Immature natural killer cell (primary cell): ENCODE measurements around the gene LCN9. TPM values are rescaled to one million over a fixed set of nuclear protein-coding genes. Genes with fewer than 3 reads are reported as not detected.

ENCODE experiments used
- DNase-seq, 3 donors: peaks; one replicate each; pipeline ENCODE4 v3.0.0; 2022; ENCODE audit warnings: mixed read lengths in 1 of 3
- H3K27ac Mint-ChIP-seq, 6 donors: one replicate each; pipeline ENCODE4 v1.8.0; 2020; ENCODE audit warnings: mixed read lengths in 6 of 6, mild to moderate bottlenecking in 5 of 6, inconsistent platforms in 4 of 6, moderate library complexity in 3 of 6
- H3K27me3 Mint-ChIP-seq, 3 donors: one replicate each; pipeline ENCODE4 v1.8.0; 2020 to 2021; ENCODE audit warnings: low read depth in 3 of 3, mild to moderate bottlenecking in 3 of 3, mixed read lengths in 3 of 3, moderate library complexity in 3 of 3, inconsistent platforms in 1 of 3
- H3K36me3 Mint-ChIP-seq, 3 donors: one replicate each; pipeline ENCODE4 v1.8.0; 2020; ENCODE audit warnings: mixed read lengths in 3 of 3, inconsistent platforms in 2 of 3, mild to moderate bottlenecking in 2 of 3
- H3K4me1 Mint-ChIP-seq, 2 donors: one replicate each; pipeline ENCODE4 v1.8.0; 2020; ENCODE audit warnings: inconsistent platforms in 2 of 2, mild to moderate bottlenecking in 2 of 2, mixed read lengths in 2 of 2, moderate library complexity in 1 of 2
- H3K4me3 Mint-ChIP-seq, 5 donors: one replicate each; pipeline ENCODE4 v1.8.0; 2020; ENCODE audit warnings: mild to moderate bottlenecking in 5 of 5, mixed read lengths in 5 of 5, inconsistent platforms in 3 of 5, moderate library complexity in 3 of 5
- H3K9me3 Mint-ChIP-seq, 6 donors: one replicate each; pipeline ENCODE4 v1.8.0; 2020; ENCODE audit warnings: mild to moderate bottlenecking in 6 of 6, mixed read lengths in 6 of 6, inconsistent platforms in 4 of 6, moderate library complexity in 3 of 6
- polyA plus RNA-seq, 3 donors: library from polyadenylated mRNA; unstranded; fragments of 300-500 nt; fragmentation: Illumina TruSeq; gene quantifications; one replicate each; pipeline ENCODE4 v1.2.3, GENCODE V29; 2021

The LCN9 gene, protein sequence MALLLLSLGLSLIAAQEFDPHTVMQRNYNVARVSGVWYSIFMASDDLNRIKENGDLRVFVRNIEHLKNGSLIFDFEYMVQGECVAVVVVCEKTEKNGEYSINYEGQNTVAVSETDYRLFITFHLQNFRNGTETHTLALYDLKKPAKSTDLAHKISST
- not detected for polyA plus RNA-seq

DNA sequence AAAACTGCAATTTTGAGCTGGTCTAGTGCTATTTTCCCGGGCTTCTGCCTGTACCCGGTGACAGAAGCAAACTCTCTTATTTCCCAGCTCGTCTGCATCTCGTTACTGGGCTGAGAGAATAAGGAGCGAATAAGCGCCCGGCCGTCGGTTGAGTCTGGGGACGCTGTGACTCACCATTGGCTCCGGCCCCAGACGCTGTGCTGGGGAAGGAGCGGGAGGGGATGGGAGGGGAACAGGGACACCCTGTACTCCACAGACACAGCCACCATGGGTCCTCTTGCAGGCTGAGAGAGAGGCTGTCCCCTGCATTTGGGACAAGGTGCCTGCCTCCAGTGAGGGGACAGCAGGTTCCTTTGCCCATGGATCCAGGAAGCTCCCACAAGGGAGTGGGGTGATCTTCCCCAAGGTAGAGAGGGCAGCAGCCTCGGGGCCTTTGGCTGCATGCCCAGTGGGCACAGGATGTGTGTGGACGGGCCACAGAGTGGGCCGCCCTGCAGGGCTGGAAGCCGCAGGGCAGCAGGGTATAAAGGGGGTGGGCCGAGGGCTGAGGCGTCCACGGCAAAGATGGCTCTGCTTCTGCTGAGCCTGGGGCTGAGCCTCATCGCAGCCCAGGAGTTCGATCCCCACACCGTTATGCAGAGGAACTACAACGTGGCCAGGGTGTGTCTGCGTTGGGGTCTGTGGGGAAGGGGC is at the start of gene LCN9:
Gene LCN9 (plus strand): TSS at position 552 of the 693 bp plus-strand sequence. CDS start 13 bp downstream, at position 565.
- H3K27me3 Mint-ChIP-seq, result no peaks in the 10 kb centered on the region
- no peaks in the 10 kb centered on the region for H3K36me3 Mint-ChIP-seq
- H3K4me1 Mint-ChIP-seq, result no peaks in the 10 kb centered on the region
- H3K4me3 Mint-ChIP-seq, result no peak within 1 kb of the TSS
- H3K27ac Mint-ChIP-seq, result no peak within 1 kb of the TSS
- no peaks in the 10 kb centered on the region for H3K9me3 Mint-ChIP-seq
- DNase-seq, result no peak

DNA sequence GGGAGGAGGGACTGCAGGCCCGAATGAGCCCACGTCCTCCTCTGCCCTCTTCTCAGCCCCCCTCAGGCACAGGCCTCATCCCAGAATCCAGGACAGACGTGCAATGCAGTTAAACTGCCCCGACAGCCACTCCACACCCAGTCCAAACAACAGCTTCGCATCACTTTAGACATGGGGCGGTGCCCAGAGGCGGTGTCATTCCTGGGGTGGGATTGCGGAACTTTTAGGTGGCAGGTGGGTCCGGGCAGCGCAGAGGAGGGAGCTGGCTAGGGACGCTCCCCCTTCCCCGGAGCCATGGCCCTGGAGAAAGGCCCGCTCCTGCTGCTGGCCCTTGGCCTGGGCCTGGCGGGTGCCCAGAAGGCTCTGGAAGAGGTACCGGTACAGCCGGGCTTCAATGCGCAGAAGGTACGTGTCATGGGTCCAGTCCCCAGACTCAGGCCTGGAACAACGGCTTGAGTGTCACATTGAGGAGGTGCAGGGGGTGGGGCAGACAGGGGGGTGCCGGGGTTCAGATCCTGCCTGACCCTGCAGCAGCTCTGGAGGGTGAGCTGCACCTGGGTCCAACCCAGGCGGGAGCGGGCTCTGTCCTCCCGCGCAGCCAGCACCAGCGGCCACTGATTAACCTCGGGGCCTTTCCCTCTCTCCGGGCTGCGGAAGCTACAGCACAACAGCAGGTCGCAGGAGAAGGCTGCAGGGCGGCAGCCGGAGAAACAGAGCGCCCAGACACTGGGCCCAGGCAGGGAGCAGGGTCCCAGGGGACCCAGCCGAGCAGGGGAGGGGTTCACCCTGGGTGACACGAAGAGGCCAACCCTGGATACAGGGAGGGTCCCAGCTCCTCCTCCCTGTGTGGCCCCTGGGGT is 48.9 kb upstream of the LCN9 start:
- no peak for DNase-seq
- no peaks in the 10 kb centered on the region for H3K27me3 Mint-ChIP-seq
- no peaks in the 10 kb centered on the region for H3K9me3 Mint-ChIP-seq
- no peak overlapping the region for H3K4me3 Mint-ChIP-seq
- H3K4me1 Mint-ChIP-seq, result no peaks in the 10 kb centered on the region
- no peak overlapping the region for H3K27ac Mint-ChIP-seq
- H3K36me3 Mint-ChIP-seq, result no peaks in the 10 kb centered on the region

DNA sequence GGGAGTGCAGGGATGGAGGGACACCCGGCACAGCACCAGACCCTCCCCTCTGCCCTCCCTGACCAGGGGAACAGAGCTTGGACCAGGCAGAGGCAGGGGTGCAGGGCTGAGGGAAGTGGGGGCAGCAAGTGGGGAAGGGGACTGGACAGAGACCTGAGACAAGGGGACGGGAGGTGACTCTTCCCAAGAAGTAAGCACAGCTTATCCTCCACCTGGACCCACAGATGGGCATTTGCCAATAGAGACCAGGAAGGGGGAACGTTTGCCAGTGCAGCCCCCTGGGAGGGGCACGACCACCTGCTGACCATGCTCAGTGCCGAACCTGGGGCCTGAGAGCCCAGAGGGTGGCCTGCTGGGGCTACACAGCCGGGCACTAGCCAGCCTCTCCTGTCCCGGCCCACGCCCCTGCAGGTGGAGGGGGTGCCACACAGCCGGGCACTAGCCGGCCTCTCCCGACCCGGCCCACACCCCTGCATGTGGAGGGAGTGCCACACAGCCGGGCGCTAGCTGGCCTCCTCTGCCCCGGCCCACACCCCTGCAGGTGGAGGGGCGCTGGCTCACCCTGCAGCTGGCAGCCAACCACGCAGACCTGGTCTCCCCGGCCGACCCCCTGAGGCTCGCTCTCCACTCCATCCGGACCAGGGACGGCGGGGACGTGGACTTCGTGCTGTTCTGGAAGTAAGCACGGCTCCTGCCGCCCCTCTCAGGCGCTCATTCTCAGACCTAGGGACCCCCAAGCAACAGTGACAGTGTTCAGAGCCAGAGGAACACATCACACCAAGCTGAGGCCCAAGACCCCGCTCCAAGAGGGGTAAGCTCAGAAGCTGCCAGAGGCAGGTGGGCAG is 48.1 kb upstream of the LCN9 start:
- no peak overlapping the region for H3K4me3 Mint-ChIP-seq
- no peaks in the 10 kb centered on the region for H3K27me3 Mint-ChIP-seq
- no peak for DNase-seq
- no peak overlapping the region for H3K27ac Mint-ChIP-seq
- no peaks in the 10 kb centered on the region for H3K4me1 Mint-ChIP-seq
- no peaks in the 10 kb centered on the region for H3K36me3 Mint-ChIP-seq
- no peaks in the 10 kb centered on the region for H3K9me3 Mint-ChIP-seq

DNA sequence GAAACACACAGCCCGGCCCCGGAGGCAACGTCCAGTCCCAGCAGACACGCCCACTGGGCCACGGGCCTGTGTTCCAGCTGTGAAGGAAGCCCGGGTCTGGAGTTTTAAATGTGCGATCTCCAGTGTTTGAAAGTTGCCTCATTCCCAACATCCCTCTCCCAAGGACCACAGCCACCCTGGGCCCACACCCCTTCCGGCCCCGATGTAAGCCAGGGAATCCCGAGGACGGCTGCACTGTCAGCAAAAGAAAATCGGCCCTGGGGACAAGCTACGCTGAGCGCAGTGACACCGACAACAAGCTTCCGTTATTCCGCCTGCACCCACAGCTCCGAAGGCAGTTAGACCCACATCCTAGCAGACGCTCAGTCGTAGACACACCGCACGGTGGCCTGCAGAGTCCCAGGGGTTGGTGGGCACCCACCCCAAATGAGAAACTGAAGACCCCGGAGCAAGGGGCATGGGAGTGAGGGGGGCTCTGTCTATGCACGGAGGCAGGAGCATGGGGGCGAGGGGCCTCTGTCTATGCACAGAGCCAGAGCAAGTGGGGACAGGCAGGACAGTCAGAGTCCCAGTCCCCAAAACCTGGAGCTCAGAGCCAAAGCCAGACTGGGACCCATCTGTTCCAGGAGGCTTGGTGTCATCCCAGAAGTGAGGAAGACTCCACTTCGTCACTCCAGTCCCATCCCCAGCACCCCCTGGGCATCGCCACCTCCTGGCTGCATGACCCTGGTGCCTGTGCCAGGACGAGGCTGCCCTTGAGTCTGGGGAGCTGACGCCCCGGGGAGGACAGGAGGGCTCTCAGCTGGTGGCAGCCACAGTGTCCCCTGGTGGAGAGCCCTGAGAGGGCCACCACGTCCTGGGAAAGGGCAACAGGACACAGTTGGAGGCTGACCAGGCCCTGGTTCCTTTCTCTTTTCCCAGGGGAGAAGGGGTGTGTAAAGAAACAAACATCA is 47.2 kb upstream of the LCN9 start:
- Mint-ChIP-seq H3K27me3 (no peaks in the 10 kb centered on the region), H3K9me3 (no peaks in the 10 kb centered on the region), H3K4me1 (no peaks in the 10 kb centered on the region), H3K4me3 (no peak overlapping the region), H3K36me3 (no peaks in the 10 kb centered on the region), H3K27ac (no peak overlapping the region)
- DNase-seq, result no peak

DNA sequence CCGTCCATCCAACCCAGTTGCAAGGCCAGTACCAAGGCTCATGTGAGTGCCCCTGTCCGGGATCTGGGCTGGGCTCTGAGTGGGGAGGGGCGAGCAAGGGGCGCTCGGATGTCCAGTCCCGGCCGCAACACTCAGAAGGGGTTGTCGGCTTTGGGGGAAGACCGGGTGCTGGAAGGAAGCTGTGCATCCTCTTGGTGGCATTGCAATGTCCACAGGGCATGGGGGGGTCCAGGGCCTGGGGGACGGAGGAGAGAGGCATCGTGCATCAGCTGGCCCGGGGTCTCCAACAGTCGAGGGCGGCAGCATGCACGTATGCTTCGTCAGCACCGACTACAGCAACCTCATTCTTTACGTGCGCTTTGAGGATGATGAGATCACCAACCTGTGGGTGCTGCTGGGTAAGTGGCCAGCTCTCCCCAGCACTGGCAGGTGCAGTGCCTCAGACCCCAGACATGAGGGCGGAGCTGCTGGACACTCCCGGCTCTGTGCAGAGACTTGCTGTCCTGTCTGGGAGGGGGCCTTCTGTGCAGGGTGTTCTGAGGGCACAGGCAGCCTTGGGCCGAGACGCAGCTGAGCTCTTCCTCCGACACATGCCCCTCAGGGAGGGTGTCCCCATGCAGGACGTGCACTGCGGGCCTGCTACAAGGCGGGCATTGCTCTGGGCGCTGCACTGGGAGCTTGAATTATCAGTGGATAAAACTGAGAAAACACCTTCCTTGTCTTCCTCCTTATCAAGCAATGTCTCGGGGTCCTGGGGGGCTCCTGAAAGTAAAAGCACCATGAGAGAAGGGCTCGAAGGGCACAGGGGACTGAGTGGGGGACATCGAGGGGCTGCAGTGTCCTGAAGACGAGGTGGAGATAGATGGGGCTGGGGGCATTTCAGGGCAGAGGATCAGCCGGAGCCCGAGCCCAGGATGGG is 46.2 kb upstream of the LCN9 start:
- no peak overlapping the region for H3K27ac Mint-ChIP-seq
- H3K4me1 Mint-ChIP-seq, result no peaks in the 10 kb centered on the region
- no peaks in the 10 kb centered on the region for H3K27me3 Mint-ChIP-seq
- no peaks in the 10 kb centered on the region for H3K36me3 Mint-ChIP-seq
- no peak for DNase-seq
- H3K9me3 Mint-ChIP-seq, result no peaks in the 10 kb centered on the region
- H3K4me3 Mint-ChIP-seq, result no peak overlapping the region

DNA sequence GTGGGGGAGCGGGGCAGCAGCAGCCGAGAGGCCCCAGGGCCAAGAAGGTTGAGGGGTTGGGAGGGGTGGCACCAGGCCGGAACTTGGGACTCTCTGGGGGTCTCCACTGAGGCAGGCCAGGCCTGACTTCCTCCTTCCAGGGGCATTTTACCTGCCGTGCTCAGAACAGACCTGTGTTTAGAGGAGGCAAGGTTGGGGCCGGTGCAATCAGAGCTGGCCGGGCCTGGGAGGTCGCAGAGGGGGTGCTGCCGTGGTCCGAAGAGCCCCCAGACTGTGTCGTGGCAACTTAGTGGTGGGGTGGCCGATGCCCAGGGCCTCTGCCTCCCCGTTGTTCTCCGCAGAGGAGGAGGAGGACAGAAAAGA is 45.6 kb upstream of the LCN9 start:
- H3K4me3 Mint-ChIP-seq, result no peak overlapping the region
- H3K36me3 Mint-ChIP-seq, result no peaks in the 10 kb centered on the region
- H3K27ac Mint-ChIP-seq, result no peak overlapping the region
- H3K9me3 Mint-ChIP-seq, result no peaks in the 10 kb centered on the region
- no peaks in the 10 kb centered on the region for H3K27me3 Mint-ChIP-seq
- no peak for DNase-seq
- no peaks in the 10 kb centered on the region for H3K4me1 Mint-ChIP-seq

DNA sequence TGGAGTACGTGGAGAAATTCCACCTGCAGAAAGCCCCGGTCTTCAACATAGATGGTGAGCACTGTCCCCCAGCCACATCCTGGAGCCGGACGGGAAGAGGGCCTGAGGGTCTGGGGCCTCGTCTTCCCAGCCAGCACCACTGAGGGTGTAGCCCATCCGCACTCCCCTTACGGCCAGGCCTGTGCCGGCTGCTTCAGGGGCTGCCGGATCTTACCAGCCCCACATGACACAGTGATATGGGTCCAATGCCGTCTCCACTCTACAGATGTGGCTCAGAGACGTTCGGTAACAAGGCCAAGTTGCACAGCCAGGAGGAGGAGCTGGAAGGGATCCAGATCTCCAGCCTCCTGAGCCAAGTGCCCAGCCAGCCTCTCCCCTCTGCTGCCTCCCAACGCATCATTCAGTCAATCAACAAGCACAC is 45.1 kb upstream of the LCN9 start:
- no peaks in the 10 kb centered on the region for H3K9me3 Mint-ChIP-seq
- H3K4me1 Mint-ChIP-seq, result no peaks in the 10 kb centered on the region
- H3K27me3 Mint-ChIP-seq, result no peaks in the 10 kb centered on the region
- DNase-seq, result no peak
- H3K36me3 Mint-ChIP-seq, result no peaks in the 10 kb centered on the region
- H3K4me3 Mint-ChIP-seq, result no peak overlapping the region
- no peak overlapping the region for H3K27ac Mint-ChIP-seq

DNA sequence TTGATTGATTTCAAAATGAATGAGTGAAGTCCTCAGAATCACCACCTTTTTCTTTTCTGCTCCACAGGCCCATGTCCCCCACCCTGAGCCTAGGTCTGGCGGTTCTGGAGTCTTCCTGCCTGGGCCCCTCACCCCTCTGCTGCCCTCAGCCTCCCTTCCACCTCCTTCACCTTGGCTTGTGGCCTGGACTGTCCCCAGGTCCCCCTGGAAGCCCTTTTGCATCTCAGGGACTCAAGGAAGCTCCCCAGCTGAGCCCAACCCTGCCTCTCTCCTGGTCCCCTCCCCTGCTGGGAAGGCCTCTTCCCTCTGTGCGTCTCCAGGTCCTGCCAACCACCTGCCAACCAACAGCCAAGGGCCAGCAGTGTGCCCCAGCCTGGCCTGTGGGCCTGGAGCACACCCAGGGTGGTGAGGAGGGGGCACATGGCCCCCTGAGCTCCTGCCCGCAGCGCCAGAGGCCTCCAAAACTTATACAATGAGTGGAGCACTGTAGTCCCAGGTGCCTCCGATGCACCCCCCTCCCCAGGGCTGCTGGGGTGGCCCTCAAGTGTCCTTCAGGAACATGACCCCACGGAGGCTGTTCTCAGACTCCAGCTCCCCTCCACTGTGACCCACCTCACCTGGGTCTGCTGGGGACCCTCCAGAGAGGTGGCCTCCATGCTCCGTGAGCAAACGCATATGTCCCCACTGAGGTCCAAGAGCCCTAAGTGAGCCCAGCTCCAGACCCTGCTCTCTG is 44.1 kb upstream of the LCN9 start:
- Mint-ChIP-seq H3K4me1 (no peaks in the 10 kb centered on the region), H3K27me3 (no peaks in the 10 kb centered on the region), H3K9me3 (no peaks in the 10 kb centered on the region), H3K4me3 (no peak overlapping the region), H3K36me3 (no peaks in the 10 kb centered on the region), H3K27ac (no peak overlapping the region)
- DNase-seq, result no peak

DNA sequence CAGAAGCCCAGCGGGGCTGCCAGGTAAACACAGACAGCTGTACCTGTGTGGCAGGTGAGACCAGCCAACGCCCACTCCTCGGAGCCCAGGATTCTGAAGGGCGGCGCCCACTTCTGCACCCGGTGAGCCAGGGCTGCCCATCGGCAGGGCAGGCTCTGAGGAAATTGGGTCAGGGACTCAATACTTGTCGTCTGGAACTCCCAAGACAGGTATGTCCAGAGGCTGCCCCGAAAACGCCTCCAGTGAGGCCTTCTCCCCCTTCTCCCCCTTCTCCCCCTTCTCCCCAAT is 43.6 kb upstream of the LCN9 start:
- no peak overlapping the region for H3K4me3 Mint-ChIP-seq
- no peak overlapping the region for H3K27ac Mint-ChIP-seq
- no peaks in the 10 kb centered on the region for H3K27me3 Mint-ChIP-seq
- DNase-seq, result no peak
- no peaks in the 10 kb centered on the region for H3K9me3 Mint-ChIP-seq
- no peaks in the 10 kb centered on the region for H3K36me3 Mint-ChIP-seq
- H3K4me1 Mint-ChIP-seq, result no peaks in the 10 kb centered on the region

DNA sequence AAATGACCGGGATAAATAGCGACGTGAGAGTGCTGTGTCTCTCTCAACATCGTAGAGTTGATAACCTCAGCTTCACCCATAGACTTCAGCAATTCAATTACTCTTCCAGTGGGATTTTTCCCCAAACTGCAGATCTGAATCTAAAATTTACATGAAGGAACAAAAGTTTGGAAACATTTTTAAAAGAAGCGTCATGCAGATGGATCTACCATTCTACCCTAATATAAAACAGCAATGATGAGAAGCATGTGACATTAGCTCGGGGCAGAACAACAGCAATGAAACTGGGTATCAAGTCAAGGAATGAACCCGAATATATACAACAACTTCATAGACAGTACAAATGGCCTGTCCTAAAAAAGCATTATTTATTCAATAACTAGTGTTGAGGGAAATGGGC is 42.6 kb upstream of the LCN9 start:
- H3K4me1 Mint-ChIP-seq, result no peaks in the 10 kb centered on the region
- H3K9me3 Mint-ChIP-seq, result no peaks in the 10 kb centered on the region
- H3K27me3 Mint-ChIP-seq, result peaks cover 0 to 2% (median 0%) of the 10 kb centered on the region in 3 donors

DNA sequence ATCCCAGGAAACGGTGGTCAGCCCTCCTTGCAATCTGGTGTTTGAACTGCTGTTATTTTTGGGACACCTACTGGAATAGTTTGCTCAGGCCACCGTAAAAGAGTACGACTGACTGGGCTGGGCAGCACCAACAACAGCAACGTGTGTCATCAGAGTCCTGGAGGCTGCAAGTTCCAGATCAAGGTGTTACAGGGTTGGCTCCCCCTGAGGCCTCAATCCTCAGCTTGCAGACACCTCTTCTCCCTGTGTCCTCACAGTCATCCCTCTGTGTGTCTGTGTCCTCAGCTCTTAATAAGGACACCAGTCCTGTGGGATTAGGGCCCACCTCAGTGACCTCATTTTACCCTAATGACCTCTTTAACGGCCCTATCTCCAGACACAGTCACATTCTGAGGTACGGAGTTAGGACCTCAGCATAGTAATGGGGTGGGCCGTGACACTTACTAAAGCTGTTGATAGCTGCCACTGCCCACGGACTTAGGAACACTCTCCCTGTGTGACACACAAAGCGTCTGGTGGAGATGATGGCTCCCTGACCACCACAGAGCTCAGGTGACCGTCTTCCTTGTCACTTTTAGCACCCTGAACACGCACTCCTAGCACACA is 40.6 kb upstream of the LCN9 start:
- Mint-ChIP-seq H3K27ac (no peak overlapping the region), H3K9me3 (peaks cover 0 to 11% (median 6%) of the 10 kb centered on the region in 6 donors), H3K4me3 (no peak overlapping the region), H3K27me3 (peaks cover 0 to 5% (median 0%) of the 10 kb centered on the region in 3 donors), H3K36me3 (no peaks in the 10 kb centered on the region), H3K4me1 (no peaks in the 10 kb centered on the region)
- DNase-seq, result no peak

More for the DNA sequence above, 42.6 kb upstream of the LCN9 start:
- DNase-seq, result no peak
- no peaks in the 10 kb centered on the region for H3K36me3 Mint-ChIP-seq
- H3K27ac Mint-ChIP-seq, result no peak overlapping the region
- no peak overlapping the region for H3K4me3 Mint-ChIP-seq
